Loucy (cell line): ENCODE measurements around the gene PBRM1.

Source experiments
- H2AFZ ChIP-seq: fragments of 200-600 bp; sonication (generic); 2 replicates; pipeline ENCODE4 v1.6.0; 2016; ENCODE audit warnings: antibody characterized with exemption, mild to moderate bottlenecking, low read length, moderate library complexity
- H3F3A ChIP-seq: fragments of 200-600 bp; 2 replicates; pipeline ENCODE4 v1.6.0; 2016; ENCODE audit warnings: antibody characterized with exemption, low read depth, mild to moderate bottlenecking
- H3K27me3 ChIP-seq: fragments of 200-600 bp; sonication (generic); 2 replicates; pipeline ENCODE4 v1.6.1; 2014; ENCODE audit warnings: low read length, mild to moderate bottlenecking; ENCODE audit not compliant: insufficient read depth, poor library complexity, severe bottlenecking
- H3K36me3 ChIP-seq: fragments of 200-600 bp; sonication (generic); 2 replicates; pipeline ENCODE4 v1.6.1; 2016; ENCODE audit warnings: low read length; ENCODE audit not compliant: insufficient read depth
- H3K4me1 ChIP-seq: fragments of 200-600 bp; sonication (generic); 2 replicates; pipeline ENCODE4 v1.5.1; 2014; ENCODE audit warnings: low read length, mild to moderate bottlenecking; ENCODE audit not compliant: insufficient read depth, poor library complexity, severe bottlenecking
- H3K4me2 ChIP-seq: fragments of 200-600 bp; sonication (generic); 2 replicates; pipeline ENCODE4 v1.6.0; 2014; ENCODE audit warnings: antibody characterized with exemption, low read length, low read depth, mild to moderate bottlenecking; ENCODE audit not compliant: poor library complexity, severe bottlenecking
- H3K4me3 ChIP-seq: fragments of 200-600 bp; sonication (generic); 2 replicates; pipeline ENCODE4 v1.5.1; 2014; ENCODE audit warnings: low read length, mild to moderate bottlenecking, mixed read lengths; ENCODE audit not compliant: poor library complexity, severe bottlenecking
- H3K79me2 ChIP-seq: fragments of 200-600 bp; sonication (generic); 2 replicates; pipeline ENCODE4 v1.6.1; 2014; ENCODE audit warnings: low read length; ENCODE audit not compliant: insufficient read depth
- H3K9ac ChIP-seq: fragments of 200-600 bp; sonication (generic); 2 replicates; pipeline ENCODE4 v1.6.0; 2014; ENCODE audit warnings: mild to moderate bottlenecking, low read depth, low read length, moderate library complexity; ENCODE audit not compliant: poor library complexity, severe bottlenecking
- H3K9me2 ChIP-seq: fragments of 200-600 bp; sonication (generic); replicated peaks from 2 replicates; pipeline ENCODE4 v1.6.1; 2016; ENCODE audit warnings: low read depth, low read length, mixed read lengths
- H3K9me3 ChIP-seq: fragments of 200-600 bp; sonication (generic); 2 replicates; pipeline ENCODE4 v1.6.1; 2014; ENCODE audit warnings: mild to moderate bottlenecking, antibody characterized with exemption, low read length, low read depth; ENCODE audit not compliant: insufficient read depth
- H4K20me1 ChIP-seq: fragments of 200-600 bp; sonication (generic); 2 replicates; pipeline ENCODE4 v1.6.0; 2014; ENCODE audit warnings: antibody characterized with exemption, low read length, mild to moderate bottlenecking; ENCODE audit not compliant: insufficient read depth, poor library complexity, severe bottlenecking
- EZH2phosphoT487 ChIP-seq: fragments of 200-600 bp; IDR thresholded peaks from 2 replicates; pipeline ENCODE4 v1.6.1; 2018; ENCODE audit warnings: antibody characterized with exemption, mild to moderate bottlenecking, moderate library complexity, borderline replicate concordance
- TF ChIP-seq, protein P1 (sequence below): fragments of 200-600 bp; sonication (generic); conservative IDR thresholded peaks from 2 replicates; pipeline ENCODE4 v1.5.1; 2014; ENCODE audit warnings: mild to moderate bottlenecking, antibody characterized with exemption, low read length

The PBRM1 gene

DNA sequence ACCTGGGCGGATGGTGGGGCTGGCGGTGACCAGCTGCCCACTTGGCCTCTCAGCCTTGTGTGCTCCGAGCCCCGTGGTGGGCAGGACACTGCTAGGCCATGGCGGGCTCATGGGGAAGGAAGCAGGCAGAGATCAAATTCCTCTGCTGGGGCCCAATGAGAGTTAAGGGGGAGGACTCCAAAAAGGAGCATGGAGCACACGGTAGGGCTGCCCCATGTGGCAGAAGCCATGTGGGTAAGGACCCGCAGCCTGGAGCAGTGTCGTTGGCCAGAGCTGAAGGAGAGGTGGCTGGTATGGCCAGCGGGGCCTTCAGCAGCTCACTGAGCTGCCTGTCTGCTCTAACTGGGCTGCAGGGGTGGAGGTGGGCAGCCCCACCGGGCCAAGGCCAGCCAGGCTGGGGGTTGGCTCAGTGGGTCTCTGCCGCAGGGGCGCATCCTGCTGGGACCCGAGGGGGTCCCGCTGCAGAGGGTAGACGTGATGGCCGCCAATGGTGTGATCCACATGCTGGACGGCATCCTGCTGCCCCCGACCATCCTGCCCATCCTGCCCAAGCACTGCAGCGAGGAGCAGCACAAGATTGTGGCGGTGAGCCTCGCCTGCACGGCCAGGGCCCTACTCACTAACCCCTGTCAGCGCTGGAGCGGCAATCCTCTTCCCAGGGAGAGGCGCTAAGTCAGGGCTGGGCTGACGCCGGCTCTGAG, 179.3 kb downstream of the PBRM1 start:
- H3K36me3 ChIP-seq: no peaks in the 10 kb centered on the region
- no peaks in the 10 kb centered on the region for H3K9me2 ChIP-seq
- no peaks in the 10 kb centered on the region for H3K4me1 ChIP-seq
- no peaks in the 10 kb centered on the region for H4K20me1 ChIP-seq
- H3F3A ChIP-seq: no peaks in the 10 kb centered on the region
- H3K27me3 ChIP-seq: no peaks in the 10 kb centered on the region
- H3K9ac ChIP-seq: no peak overlapping the region
- no peak overlapping the region for H3K4me3 ChIP-seq
- H3K79me2 ChIP-seq: no peaks in the 10 kb centered on the region
- H3K4me2 ChIP-seq: no peak overlapping the region
- no peaks in the 10 kb centered on the region for H3K9me3 ChIP-seq
- TF ChIP-seq, protein P1, sequence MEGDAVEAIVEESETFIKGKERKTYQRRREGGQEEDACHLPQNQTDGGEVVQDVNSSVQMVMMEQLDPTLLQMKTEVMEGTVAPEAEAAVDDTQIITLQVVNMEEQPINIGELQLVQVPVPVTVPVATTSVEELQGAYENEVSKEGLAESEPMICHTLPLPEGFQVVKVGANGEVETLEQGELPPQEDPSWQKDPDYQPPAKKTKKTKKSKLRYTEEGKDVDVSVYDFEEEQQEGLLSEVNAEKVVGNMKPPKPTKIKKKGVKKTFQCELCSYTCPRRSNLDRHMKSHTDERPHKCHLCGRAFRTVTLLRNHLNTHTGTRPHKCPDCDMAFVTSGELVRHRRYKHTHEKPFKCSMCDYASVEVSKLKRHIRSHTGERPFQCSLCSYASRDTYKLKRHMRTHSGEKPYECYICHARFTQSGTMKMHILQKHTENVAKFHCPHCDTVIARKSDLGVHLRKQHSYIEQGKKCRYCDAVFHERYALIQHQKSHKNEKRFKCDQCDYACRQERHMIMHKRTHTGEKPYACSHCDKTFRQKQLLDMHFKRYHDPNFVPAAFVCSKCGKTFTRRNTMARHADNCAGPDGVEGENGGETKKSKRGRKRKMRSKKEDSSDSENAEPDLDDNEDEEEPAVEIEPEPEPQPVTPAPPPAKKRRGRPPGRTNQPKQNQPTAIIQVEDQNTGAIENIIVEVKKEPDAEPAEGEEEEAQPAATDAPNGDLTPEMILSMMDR: no peak
- TF ChIP-seq EZH2phosphoT487: no peak
- H2AFZ ChIP-seq: no peak overlapping the region

DNA sequence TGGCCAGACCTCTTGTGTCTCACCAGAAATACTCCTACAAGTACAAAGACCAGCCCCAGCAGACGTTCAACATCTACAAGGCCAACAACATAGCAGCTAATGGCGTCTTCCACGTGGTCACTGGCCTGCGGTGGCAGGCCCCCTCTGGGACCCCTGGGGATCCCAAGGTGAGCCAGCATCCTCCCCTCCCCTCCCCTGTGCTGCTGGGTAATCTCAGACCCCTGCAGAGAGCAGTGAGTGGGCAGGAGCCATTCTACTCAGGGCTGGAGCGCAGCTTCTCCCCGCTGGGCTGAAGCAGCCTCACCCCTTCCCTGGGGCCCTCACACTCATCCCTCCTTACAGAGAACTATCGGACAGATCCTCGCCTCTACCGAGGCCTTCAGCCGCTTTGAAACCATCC, 180.7 kb downstream of the PBRM1 start:
- Histone ChIP-seq H3F3A (no peaks in the 10 kb centered on the region), H3K27me3 (no peaks in the 10 kb centered on the region), H3K4me2 (no peak overlapping the region), H2AFZ (no peak overlapping the region), H3K79me2 (no peaks in the 10 kb centered on the region), H3K9me3 (no peaks in the 10 kb centered on the region), H4K20me1 (no peaks in the 10 kb centered on the region), H3K4me1 (no peaks in the 10 kb centered on the region), H3K4me3 (no peak overlapping the region), H3K36me3 (no peaks in the 10 kb centered on the region), H3K9ac (no peak overlapping the region), H3K9me2 (no peaks in the 10 kb centered on the region)
- TF ChIP-seq EZH2phosphoT487: no peak
- TF ChIP-seq, protein P1: no peak

DNA sequence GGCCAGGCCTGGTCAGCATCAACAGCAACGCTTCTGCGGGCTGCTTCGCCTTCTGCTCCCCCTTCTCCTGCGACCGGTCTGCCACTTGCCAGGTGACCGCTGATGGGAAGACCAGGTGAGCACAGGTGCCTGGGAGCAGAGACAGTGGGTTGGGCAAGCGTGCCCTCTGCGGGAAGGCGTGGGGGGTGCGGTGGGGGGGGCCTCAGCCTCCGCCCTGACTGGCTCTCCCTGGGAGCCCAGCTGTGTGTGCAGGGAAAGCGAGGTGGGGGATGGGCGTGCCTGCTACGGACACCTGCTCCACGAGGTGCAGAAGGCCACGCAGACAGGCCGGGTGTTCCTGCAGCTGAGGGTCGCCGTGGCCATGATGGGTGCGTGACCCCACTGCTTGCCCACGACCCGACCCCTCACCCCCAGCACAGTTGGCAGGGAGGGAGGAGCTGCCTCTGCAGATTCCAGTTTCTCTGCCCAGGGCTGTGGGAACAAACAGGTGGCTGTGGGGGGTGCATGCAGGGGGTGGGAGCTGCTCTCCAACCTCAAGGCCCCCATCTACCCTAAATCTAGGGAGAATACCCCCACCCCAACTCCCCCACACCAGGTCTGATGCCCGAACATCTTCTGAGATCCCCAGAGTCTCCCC, 181.8 kb downstream of the PBRM1 start:
- Histone ChIP-seq H3K4me3 (no peak overlapping the region), H3K79me2 (no peaks in the 10 kb centered on the region), H3K9ac (no peak overlapping the region), H3K27me3 (no peaks in the 10 kb centered on the region), H3K9me3 (no peaks in the 10 kb centered on the region), H3K9me2 (no peaks in the 10 kb centered on the region), H2AFZ (no peak overlapping the region), H3F3A (no peaks in the 10 kb centered on the region), H4K20me1 (no peaks in the 10 kb centered on the region), H3K36me3 (no peaks in the 10 kb centered on the region), H3K4me1 (no peaks in the 10 kb centered on the region), H3K4me2 (no peak overlapping the region)
- TF ChIP-seq EZH2phosphoT487: no peak
- TF ChIP-seq, protein P1: no peak
